Measurements from ENCODE around the gene CPVL. TPM values are rescaled to one million over a fixed set of nuclear protein-coding genes. Genes with fewer than 3 reads are reported as not detected.

The CPVL gene
- polyA plus RNA-seq, 3 donors from 2014 or later = 4.3 to 60.4 (median 35.4) TPM

DNA sequence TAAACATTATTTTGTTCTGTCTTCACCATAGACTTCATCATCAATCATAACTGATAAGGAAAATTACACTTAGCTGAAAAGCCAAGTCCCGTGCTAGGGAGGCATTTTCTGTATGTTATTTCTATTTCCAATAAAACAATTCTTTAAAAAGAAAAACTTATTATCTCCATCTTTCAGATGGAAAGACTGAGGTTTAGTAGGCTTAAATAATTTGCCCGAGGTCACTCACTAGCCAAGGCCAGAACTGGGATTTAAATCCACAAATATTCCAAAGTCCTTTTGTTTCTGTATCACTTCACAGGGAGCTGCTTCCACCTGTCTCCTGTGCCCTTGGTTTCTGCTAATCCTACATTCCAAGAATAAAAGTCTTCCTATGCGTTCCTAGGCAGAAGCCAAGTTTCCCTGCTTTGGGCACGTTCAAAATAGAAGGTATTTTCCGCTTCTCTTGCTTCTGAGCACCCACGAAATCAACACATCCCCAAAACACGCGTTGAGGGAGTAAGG lies 732 bp downstream of the CPVL start:
- Mint-ChIP-seq H3K27ac (no peak overlapping the region), H3K4me1 (peaks cover 4 to 6% of the 10 kb centered on the region in 2 donors), H3K9me3 (no peaks in the 10 kb centered on the region), H3K36me3 (no peaks in the 10 kb centered on the region), H3K27me3 (ENCODE audit: low read depth in 3 of 3) (peaks cover 7 to 27% (median 10%) of the 10 kb centered on the region in 3 donors), H3K4me3 (no peak overlapping the region)
- no peak for DNase-seq

DNA sequence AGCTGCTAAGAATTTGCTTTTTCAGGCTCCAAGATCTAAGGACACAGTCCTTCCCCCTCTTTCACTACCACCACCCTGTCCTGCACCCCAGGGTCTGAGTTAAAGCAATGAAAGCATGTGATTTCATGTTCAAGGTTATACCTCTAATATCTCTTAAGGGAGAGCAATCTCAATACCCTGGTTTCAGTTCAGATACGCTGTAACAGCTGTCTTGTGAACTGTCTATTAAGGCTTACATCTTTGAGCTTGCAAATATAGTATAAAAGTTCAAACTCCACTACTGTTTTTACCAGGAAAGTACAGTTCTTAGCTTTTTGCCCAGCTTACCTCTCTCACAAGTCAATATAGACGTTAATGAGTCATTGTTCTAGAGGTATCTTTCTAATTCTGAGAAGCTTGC lies 2.6 kb downstream of the CPVL start:
- no peak for DNase-seq
- H3K27ac Mint-ChIP-seq = no peak overlapping the region
- no peak overlapping the region for H3K4me3 Mint-ChIP-seq
- no peaks in the 10 kb centered on the region for H3K36me3 Mint-ChIP-seq
- peaks cover 6 to 25% (median 12%) of the 10 kb centered on the region in 3 donors for H3K27me3 Mint-ChIP-seq (ENCODE audit: low read depth in 3 of 3)
- peaks cover 4 to 6% of the 10 kb centered on the region in 2 donors for H3K4me1 Mint-ChIP-seq
- H3K9me3 Mint-ChIP-seq = no peaks in the 10 kb centered on the region

DNA sequence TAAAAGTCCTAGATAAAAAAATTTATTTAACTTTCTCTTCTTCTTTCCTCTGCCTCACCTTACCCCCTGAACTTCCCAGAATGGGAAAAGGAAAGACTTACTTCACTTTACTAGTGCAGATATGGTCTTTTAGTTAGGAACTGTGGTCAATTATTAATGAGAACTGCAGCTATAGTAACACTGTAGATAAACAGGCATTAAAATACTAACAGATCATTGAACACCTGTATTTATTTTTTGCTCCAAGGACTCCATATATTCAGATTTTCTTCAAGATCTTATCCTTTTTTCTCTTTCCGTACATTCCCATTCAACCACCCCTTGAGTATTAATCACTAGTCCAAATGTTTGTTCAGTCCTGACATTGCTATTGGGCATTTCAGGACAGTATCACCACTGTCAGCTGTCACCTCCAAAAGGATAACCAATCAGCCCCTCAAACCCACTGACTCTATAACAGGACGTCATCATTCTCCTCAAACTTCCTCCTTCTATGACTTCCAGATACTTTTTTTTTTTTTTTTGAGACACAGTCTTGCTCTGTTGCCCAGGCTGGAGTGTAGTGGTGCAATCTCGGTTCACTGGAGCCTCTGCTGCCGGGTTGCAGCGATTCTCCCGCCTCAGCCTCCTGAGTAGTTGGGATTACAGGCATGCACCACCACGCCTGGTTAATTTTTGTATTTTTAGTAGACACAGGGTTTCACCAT lies 4.2 kb downstream of the CPVL start:
- peaks cover 6 to 20% (median 8%) of the 10 kb centered on the region in 3 donors for H3K27me3 Mint-ChIP-seq (ENCODE audit: low read depth in 3 of 3)
- H3K36me3 Mint-ChIP-seq = no peaks in the 10 kb centered on the region
- peaks cover 4 to 6% of the 10 kb centered on the region in 2 donors for H3K4me1 Mint-ChIP-seq
- no peak overlapping the region for H3K27ac Mint-ChIP-seq
- H3K9me3 Mint-ChIP-seq = no peaks in the 10 kb centered on the region
- no peak for DNase-seq
- H3K4me3 Mint-ChIP-seq = no peak overlapping the region

DNA sequence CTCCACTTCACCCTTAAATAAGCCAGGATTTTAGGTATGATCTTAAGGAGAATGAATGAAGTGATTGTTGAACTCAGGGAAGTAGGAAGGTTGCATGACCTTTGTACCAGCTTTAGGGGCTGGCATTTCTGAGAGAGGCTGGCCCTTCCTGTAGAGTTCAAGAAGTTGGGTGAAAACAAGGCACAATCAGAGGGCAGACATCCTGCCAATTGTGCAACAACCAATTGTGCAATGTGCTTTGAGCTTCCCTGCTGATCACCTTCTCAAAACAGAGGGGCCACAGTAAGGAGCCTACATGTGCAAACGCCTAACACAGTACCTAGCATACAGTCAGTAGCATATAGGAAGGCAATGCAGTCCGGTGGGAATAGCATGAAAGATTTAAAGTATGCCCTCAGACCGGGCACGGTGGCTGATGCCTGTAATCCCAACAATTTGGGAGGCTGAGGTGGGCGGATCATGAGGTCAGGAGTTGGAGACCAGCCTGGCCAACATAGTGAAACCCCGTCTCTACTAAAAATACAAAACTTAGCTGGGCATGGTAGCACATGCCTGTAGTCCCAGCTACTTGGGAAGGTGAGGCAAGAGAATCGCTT lies 5.4 kb downstream of the CPVL start:
- Mint-ChIP-seq H3K4me1 (no peaks in the 10 kb centered on the region), H3K4me3 (no peak overlapping the region), H3K27ac (no peak overlapping the region), H3K9me3 (no peaks in the 10 kb centered on the region), H3K27me3 (ENCODE audit: low read depth in 3 of 3) (peaks cover 6 to 10% (median 8%) of the 10 kb centered on the region in 3 donors), H3K36me3 (no peaks in the 10 kb centered on the region)
- DNase-seq = no peak

DNA sequence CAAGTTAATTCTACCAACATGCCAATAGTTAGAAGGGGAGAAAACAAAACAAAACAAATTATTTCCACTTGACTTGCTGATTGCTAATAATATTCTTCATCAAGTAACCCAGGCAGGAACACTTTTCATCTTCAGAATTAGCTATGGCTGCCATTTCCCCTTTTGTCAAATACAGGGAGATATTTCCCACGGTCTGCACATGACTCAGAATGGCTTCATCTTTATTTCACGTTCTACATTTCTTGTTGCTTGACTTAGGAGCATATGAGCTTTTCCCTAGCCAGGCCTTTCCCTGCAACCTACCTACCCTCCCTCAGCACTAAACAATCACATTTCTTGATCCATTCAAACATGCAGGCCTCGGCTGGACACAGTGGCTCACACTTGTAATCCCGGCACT lies 6.5 kb downstream of the CPVL start:
- Mint-ChIP-seq H3K27me3 (ENCODE audit: low read depth in 3 of 3) (peaks cover 2 to 8% (median 3%) of the 10 kb centered on the region in 3 donors), H3K36me3 (no peaks in the 10 kb centered on the region), H3K4me1 (no peaks in the 10 kb centered on the region), H3K9me3 (no peaks in the 10 kb centered on the region), H3K27ac (no peak overlapping the region), H3K4me3 (no peak overlapping the region)
- no peak for DNase-seq

DNA sequence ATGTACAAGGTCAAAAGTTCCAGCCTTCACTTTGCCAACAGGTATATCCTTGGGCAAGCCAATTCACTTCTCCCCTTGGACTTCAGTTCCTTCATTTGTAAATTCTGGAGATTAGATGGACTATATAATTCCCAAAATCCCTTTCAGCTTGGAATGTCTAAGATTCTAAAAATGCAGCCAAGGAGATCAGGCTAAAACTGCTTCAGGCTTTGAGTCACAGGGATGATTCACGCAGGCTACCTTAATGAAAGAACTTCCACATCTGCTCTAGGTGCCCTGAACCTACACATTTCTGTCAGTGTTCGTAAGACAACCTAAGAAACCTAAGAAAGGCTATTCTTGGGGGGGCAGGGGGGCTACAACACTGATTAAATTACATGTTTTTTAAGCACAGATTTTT lies 7.1 kb downstream of the CPVL start:
- Mint-ChIP-seq H3K4me1 (no peaks in the 10 kb centered on the region), H3K36me3 (no peaks in the 10 kb centered on the region), H3K4me3 (no peak overlapping the region), H3K27me3 (ENCODE audit: low read depth in 3 of 3) (peaks cover 2 to 5% (median 3%) of the 10 kb centered on the region in 3 donors), H3K27ac (no peak overlapping the region), H3K9me3 (no peaks in the 10 kb centered on the region)
- no peak for DNase-seq

DNA sequence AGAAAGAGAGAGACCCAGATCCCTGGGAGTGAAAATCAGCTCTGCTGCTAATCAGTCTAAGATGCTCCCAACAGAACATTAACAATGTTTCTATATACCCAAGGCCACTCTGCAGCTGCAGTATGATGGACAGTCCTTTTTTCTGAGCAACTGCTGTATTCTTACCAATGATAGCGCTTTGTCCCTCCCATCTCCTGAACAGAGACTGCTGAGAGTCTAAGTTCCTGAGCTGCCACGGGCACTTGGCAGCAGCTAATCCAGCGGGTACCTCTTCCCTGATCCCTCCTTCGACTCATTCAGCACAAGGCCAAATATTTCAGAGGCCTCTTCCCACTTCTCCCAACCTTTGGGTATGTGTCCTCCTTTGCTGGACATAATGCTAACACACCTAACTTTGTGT lies 7.7 kb downstream of the CPVL start:
- no peak for DNase-seq
- Mint-ChIP-seq H3K27me3 (ENCODE audit: low read depth in 3 of 3) (peaks cover 1 to 2% (median 2%) of the 10 kb centered on the region in 3 donors), H3K9me3 (peaks cover 0 to 1% (median 0%) of the 10 kb centered on the region in 6 donors), H3K27ac (no peak overlapping the region), H3K4me3 (no peak overlapping the region), H3K4me1 (no peaks in the 10 kb centered on the region), H3K36me3 (no peaks in the 10 kb centered on the region)

DNA sequence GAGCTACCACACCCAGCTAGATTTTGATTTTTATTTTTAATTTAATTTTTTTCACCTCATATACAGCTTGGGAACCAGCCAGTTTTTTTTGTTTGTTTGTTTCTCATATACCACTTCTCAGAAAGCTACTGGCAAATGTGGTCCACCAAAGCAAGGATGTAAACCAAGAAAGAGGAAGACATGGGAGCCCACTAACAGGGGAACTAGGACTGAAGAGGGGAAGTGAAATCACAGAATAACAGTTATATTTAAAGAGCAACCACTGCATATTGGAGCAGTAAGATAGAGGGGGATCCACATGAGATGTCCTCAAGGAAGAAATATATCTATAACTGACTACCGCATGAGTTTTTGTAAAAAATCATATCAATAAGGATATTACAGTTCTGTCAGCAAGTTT lies 10.5 kb downstream of the CPVL start:
- Mint-ChIP-seq H3K36me3 (no peaks in the 10 kb centered on the region), H3K27me3 (ENCODE audit: low read depth in 3 of 3) (peaks cover 2% of the 10 kb centered on the region in 3 donors), H3K9me3 (peaks cover 0 to 2% (median 0%) of the 10 kb centered on the region in 6 donors), H3K4me3 (no peak overlapping the region), H3K4me1 (no peaks in the 10 kb centered on the region), H3K27ac (no peak overlapping the region)
- no peak for DNase-seq

DNA sequence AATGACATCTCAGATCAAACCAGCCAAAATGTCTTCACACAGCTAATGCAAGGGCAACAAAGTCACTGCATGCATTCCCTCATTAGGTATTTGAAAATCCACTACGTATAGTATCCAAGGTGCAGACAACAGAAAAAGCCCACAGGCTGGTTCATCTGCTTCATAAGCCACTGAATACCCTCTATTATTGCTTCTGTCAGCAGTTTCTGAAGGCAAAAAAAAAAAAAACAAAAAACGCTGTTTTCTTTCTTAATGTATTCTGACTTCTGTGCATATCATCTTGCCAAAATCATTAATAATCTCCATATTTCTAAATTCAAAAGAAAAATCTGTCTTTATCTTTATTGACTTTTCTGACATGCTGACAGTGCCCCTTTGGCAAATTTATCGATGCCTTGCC lies 13.4 kb downstream of the CPVL start:
- no peaks in the 10 kb centered on the region for H3K4me1 Mint-ChIP-seq
- no peaks in the 10 kb centered on the region for H3K36me3 Mint-ChIP-seq
- H3K27me3 Mint-ChIP-seq (ENCODE audit: low read depth in 3 of 3) = peaks cover 0 to 2% (median 0%) of the 10 kb centered on the region in 3 donors
- H3K4me3 Mint-ChIP-seq = no peak overlapping the region
- no peak for DNase-seq
- no peak overlapping the region for H3K27ac Mint-ChIP-seq
- peaks cover 0 to 2% (median 0%) of the 10 kb centered on the region in 6 donors for H3K9me3 Mint-ChIP-seq

DNA sequence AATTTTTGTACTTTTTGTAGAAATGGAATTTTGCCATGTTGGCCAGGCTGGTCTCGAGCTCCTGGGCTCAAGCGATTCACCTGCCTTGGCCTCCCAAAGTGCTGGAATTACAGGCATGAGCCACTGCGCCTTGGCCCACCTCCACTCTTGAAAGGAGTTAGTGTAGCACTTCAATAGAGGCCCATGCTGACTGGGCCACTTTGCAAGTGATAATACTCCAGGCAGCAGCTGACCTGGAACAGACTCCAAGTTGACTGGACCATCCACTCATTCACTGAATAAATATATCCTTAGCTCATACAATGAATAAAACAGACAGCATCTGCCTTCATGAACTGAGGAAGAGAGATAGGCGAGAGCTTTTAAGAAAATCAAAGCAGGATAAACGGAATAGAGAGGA lies 14.7 kb downstream of the CPVL start:
- Mint-ChIP-seq H3K4me1 (no peaks in the 10 kb centered on the region), H3K4me3 (no peak overlapping the region), H3K27ac (no peak overlapping the region), H3K36me3 (no peaks in the 10 kb centered on the region), H3K27me3 (ENCODE audit: low read depth in 3 of 3) (peaks cover 0 to 2% (median 0%) of the 10 kb centered on the region in 3 donors), H3K9me3 (peaks cover 0 to 2% (median 0%) of the 10 kb centered on the region in 6 donors)
- no peak for DNase-seq

DNA sequence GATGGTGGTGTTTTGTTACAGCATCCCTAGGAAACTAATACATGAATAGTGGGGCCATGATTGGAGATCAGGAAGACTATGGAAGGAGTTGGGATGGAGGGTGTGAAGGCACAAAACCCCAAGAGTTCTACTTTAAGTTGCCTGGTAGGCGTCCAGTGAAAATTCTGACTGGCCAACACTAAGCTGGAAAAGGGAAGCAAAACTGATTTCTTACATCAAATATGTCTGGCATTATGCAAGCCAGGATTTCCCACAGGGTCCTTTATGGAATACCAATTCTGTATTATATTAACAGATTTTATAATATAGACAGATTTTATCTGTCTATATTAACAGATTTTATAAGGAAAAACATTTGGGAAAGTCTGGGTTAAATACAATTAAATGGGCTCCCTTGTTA lies 16.2 kb downstream of the CPVL start:
- H3K4me3 Mint-ChIP-seq = no peak overlapping the region
- no peak overlapping the region for H3K27ac Mint-ChIP-seq
- H3K9me3 Mint-ChIP-seq = peaks cover 0 to 2% (median 0%) of the 10 kb centered on the region in 6 donors
- peaks cover 0 to 2% (median 0%) of the 10 kb centered on the region in 3 donors for H3K27me3 Mint-ChIP-seq (ENCODE audit: low read depth in 3 of 3)
- no peaks in the 10 kb centered on the region for H3K4me1 Mint-ChIP-seq
- no peaks in the 10 kb centered on the region for H3K36me3 Mint-ChIP-seq
- DNase-seq = no peak

DNA sequence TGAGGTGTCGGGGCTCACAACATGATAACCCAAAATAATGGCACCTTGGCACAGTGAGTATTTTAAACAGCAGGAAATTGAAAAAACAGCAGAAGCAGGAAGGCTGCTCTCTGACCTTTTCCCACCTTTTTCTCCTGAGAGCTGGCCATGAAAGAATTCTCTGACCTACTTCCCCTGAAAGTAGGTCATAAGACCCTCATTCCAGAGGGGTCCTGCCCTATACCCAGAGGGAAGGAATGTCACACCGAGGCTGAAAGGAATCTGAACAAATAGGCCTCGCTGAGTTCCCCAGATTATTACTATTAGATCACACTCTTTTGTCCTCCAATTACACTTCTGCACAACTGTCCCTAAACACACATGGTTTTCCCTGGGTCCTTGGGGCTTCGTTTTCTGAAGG lies 18.8 kb downstream of the CPVL start:
- Mint-ChIP-seq H3K27me3 (ENCODE audit: low read depth in 3 of 3) (no peaks in the 10 kb centered on the region), H3K36me3 (no peaks in the 10 kb centered on the region), H3K4me3 (no peak overlapping the region), H3K27ac (no peak overlapping the region), H3K4me1 (no peaks in the 10 kb centered on the region), H3K9me3 (no peaks in the 10 kb centered on the region)
- DNase-seq = no peak

DNA sequence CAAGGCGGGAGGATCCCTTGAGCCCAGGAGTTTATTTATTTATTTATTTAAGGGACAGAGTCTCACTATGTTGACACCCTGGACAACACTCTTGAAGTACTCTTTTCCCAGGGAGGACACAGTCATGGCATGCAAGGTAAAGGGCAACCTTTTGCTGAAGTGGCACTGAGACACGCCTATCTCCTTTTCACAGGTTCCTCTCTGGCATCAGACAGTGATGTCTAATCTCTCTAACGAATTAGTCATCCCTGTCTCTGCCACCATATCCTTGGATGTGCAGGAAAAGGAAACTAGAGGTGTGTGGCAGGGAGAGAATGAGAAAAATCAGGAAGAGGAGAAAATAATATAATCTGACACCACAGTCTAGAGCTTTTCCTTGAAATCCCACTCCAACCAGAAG lies 19.5 kb downstream of the CPVL start:
- H3K4me3 Mint-ChIP-seq = no peak overlapping the region
- DNase-seq = no peak
- H3K9me3 Mint-ChIP-seq = no peaks in the 10 kb centered on the region
- no peaks in the 10 kb centered on the region for H3K27me3 Mint-ChIP-seq (ENCODE audit: low read depth in 3 of 3)
- H3K4me1 Mint-ChIP-seq = no peaks in the 10 kb centered on the region
- no peak overlapping the region for H3K27ac Mint-ChIP-seq
- no peaks in the 10 kb centered on the region for H3K36me3 Mint-ChIP-seq

DNA sequence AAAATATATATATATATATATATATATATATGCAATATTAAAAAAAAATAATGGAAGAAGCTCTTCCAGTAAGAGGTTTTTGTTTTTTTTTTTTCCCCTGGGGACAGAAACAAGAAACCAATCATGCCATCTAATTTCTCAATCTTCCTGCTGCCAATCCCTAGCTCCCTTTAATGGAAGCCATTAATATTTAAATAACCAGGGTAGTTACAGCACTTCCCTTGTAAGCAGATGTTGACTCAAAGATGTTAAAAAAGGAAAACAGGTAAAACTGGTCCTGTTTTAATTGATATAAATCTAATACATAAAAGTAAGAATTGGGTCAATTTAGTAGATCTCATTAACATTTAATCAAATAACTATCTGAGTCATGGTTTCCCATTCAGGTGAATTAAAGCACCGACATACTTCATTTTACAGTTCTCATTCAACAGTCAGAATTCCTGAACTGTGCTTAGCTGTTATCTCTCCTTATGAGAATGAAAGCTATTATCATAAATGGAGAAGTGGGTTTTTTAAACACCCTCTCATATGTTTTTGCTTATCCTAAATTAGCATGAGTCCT lies 22.6 kb downstream of the CPVL start:
- no peaks in the 10 kb centered on the region for H3K9me3 Mint-ChIP-seq
- H3K4me3 Mint-ChIP-seq = no peak overlapping the region
- no peak overlapping the region for H3K27ac Mint-ChIP-seq
- DNase-seq = no peak
- H3K4me1 Mint-ChIP-seq = no peaks in the 10 kb centered on the region
- H3K27me3 Mint-ChIP-seq (ENCODE audit: low read depth in 3 of 3) = no peaks in the 10 kb centered on the region
- no peaks in the 10 kb centered on the region for H3K36me3 Mint-ChIP-seq
